Stimulated activated CD8-positive, alpha-beta memory T cell treated with anti-CD3 and anti-CD28 coated beads, Interleukin-7, amount 100 ng/mL, for 1 hour (primary cell): ENCODE data around the gene POU3F4.

Experiments used
- DNase-seq, 2 donors: peaks; one replicate each; pipeline ENCODE4 v3.0.0-alpha.2; 2020; ENCODE audit warnings: low read depth in 2 of 2

POU3F4 gene

DNA sequence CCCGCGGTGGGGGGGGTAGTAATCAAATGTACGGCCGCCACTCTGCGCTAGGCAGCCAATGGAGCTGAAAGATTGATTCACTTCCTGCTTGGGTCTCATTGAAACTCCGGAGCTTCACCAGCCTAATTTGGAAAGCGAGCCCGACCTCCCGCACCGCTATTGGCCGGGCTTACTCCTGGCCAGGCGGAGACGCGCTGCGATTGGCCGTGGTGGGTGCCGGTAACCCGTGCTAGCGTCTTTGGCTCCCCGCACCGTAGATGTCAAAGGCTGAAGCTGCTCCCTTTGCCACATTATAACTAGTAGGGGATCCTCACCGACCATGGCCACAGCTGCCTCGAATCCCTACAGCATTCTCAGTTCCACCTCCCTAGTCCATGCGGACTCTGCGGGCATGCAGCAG, at the start of gene POU3F4:
Gene POU3F4 (plus strand): TSS at position 285 of the 400 bp plus-strand sequence. CDS start 35 bp downstream, at position 320.
- DNase-seq, result no peak

GRCh38 chrX:83469551-83469950, 38.5 kb upstream of the POU3F4 start:
- no peak for DNase-seq

- no peak for DNase-seq
Observed at GRCh38 chrX:83495898-83496297, 12.2 kb upstream of the POU3F4 start.

DNA sequence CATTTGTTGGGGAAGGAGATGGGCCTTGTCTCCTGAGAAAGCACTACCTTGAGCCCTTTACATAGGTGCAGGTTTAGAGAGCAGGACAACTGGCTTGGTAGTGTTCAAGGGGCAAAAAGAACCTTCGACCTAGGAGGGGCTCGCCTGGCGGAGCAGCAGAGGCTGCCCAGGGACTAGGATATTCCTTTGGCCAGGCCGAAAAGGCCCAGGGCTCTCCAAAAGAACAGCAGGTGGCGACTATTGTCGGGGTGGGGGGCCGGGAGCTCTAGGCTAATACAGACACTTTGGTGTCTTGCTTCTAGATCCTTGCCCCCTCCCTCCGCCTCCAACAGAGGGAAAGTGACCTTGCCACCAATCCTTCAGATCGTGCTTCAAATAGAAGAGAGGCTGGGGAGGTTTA, 7.1 kb upstream of the POU3F4 start:
- DNase-seq, result no peak

DNA sequence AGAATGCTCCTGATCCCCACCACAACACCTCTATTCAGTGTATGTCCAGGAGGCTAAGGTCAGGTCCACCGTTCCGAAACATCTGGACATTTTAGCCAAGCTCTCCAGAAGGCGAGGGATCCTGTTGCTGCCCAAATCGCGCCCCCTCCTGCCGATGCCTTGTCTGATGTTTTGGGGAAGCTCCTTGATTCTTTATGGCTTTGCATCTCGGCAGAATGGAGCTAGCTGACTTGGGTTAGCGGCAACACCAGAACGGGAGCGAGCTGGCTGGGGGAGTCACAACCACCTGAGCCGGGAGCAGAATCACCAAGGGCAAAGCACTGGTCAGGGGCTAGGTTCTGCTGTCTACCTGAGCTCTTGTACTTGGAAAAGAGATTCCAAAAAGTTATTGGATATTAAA, 6.6 kb upstream of the POU3F4 start:
- no peak for DNase-seq

DNA sequence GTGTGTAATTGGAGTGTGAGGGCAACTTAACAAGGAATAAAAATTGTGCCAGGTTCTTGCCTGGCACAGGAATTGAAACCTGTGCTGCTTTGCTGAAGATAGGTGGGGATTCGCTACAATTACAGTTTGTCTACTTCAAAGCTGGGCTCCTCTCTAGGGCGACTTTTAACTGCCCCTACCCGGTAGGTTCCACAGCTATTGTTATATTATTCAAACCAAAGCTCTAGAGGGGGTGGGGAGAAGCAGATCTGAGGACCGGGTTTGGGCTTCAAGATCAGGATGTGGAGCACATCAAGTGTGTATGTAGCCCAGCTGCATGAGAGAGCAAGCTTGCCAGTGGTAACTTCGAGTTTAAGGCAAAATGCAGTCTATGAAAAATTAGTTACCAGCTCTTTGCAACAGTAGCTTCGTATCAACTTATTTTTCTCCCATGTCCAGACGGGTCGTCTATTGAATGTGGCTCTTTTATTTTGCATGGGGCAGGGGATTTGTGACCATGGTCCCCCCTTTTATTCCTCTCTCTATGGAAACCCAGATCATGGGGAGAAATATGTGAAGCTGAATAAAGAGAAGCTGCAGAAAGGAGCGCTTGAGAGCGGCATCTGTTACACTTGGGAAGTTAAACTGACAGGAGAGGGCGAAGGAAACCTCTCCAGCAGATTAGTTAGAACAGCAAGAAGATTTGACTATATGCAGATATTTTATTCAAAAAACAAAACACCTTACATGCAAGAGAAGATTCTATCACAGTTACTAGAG, 3.2 kb upstream of the POU3F4 start:
- DNase-seq, result no peak

DNA sequence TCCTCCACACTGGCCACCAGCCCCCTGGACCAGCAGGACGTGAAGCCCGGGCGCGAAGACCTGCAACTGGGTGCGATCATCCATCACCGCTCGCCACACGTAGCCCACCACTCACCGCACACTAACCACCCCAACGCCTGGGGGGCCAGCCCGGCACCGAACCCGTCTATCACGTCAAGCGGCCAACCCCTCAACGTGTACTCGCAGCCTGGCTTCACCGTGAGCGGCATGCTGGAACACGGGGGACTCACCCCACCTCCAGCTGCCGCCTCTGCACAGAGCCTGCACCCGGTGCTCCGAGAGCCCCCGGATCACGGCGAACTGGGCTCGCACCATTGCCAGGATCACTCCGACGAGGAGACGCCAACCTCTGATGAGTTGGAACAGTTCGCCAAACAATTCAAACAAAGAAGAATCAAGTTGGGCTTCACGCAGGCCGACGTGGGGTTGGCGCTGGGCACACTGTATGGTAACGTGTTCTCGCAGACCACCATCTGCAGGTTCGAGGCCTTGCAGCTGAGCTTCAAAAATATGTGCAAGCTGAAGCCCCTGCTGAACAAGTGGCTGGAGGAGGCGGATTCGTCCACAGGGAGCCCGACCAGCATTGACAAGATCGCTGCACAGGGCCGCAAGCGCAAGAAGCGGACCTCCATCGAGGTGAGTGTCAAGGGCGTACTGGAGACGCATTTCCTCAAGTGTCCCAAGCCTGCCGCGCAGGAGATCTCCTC, 600 bp downstream of the POU3F4 start:
- DNase-seq, result no peak

DNA sequence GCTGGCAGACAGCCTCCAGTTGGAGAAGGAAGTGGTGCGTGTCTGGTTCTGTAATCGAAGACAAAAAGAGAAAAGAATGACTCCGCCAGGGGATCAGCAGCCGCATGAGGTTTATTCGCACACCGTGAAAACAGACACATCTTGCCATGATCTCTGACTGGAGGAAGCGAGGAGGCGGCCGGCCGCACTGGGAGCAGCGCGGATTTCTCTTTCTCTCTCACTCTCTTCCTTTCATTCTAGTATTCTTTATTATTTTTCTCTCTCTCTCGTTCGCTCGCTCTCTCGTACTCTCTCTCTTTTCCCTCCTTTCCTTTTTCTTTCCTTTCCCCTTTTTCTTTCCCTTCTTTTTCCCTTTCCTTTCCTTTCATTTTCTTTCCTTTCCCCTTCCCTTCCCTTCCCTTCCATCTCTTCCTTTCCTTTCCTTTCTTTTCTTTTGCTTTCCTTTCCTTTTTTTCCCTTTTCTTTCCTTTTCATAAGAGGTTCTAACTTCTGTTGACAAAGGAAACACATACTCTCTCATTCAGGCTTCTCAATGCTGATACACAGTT, 1.2 kb downstream of the POU3F4 start:
- DNase-seq, result no peak

DNA sequence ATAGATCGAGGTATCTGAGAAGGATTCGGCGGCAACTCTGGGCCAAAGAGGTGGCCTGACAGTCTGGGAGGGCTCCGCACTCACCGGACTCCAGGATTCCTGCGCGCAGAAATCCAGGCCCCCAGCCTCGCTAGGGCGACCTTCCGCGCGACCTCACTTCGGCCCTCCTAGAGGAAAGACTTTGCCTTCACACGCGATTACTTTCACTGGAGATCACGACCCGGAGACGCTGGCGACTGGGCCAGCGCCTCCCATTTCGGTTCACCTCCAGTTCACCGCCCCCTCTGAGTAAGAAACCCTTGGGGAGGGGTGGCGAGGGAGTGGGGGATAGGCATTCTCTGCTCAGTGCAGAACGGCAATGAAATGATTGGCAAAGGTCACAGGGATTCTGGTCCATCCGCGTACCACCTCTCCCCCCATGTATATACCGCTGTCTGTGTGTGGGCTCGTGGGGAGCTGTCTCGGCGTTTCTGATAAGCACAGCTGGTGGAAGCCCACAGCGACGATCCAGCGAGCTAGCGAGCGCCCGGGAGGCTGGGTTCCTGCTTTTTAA, 2.5 kb downstream of the POU3F4 start:
- DNase-seq, result no peak

GRCh38 chrX:83511208-83511607, 3.1 kb downstream of the POU3F4 start:
- DNase-seq, result no peak

DNA sequence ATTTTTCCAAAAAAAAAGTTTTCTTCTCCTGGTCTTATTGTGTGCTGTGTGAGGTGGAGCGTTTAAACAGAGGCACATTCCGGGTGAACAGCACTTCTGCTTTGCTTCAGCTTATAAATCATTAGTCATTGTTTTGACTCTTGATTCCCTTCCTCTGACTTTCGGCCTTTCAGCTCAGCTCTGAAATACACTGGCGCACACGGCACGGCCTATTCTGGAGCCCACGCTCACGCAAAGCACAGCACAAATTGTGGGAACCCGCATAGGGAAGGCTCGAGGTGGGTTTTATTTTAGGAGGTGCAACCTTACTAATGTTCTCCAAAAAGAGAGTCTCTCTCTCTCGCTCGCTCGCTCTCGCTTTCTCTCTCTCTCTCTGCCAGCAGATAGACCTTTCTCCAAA, 4.0 kb downstream of the POU3F4 start:
- no peak for DNase-seq

DNA sequence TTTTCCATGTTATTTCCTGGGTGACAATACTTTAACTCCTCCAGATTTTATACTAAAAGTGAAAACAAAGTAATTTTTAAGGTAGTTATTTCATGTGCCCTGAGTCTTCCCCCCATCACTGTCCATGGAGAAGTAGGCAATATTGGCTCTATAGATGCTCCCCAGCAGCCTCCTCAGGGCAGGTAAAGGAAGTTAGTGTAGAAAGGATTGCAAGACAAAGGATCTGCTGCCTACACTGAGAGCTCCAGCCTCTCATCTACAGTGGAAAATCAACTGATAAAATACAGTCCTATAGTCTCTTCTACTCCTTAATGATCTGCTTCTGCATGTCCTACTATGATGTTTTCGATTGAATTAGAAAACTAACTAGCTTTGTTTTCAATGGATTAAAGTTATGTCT, 8.5 kb downstream of the POU3F4 start:
- DNase-seq, result no peak

DNA sequence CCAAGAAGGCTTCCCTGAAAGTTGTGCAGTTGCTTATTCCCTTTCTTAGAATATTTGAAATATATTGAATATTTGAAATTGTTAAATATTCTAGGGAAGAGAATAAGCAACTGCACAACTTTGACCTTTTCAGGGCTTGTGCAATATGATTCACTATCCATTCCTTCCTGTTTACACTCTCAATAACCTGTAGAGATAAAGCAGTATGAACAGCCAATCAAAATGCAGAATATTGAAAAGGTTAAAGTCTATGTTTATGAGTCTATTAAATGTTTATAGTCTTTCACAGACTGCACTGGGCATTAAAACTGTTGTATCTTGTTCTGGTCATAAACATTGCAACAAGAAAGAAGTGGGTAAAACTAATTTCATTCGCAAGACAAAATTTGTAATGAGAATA, 13.8 kb downstream of the POU3F4 start:
- DNase-seq, result no peak

GRCh38 chrX:83529950-83530349, 21.9 kb downstream of the POU3F4 start:
- no peak for DNase-seq

- DNase-seq, result no peak
Observed at GRCh38 chrX:83535417-83536196, 27.5 kb downstream of the POU3F4 start.
